Activated T-cell treated with anti-CD3 and anti-CD28 coated beads for 4 hours (primary cell): Measurements from ENCODE around the gene DNM3.

Experiments
- DNase-seq: peaks from one replicate; pipeline ENCODE4 v3.0.0-alpha.2; 2020

The DNM3 gene

DNA sequence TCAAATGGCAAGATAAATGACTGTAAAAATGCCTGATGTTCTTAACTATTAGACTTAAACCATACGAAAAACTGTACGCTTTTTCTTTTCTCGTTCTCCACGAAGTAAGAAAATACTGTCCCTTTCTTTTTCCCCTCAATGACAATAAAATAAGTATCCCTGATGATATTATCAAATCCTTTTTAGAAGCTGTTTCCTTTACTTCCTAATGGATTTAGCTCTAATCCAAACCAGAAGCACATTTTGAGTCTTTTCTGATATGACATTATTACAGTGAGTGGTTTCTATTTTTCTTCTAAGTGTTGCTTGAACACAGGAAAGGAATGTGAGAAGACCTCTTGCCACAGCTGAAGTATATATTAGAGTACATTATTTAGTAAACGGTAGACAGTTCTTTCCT is 32.4 kb downstream of the DNM3 start:
- DNase-seq, result no peak

DNA sequence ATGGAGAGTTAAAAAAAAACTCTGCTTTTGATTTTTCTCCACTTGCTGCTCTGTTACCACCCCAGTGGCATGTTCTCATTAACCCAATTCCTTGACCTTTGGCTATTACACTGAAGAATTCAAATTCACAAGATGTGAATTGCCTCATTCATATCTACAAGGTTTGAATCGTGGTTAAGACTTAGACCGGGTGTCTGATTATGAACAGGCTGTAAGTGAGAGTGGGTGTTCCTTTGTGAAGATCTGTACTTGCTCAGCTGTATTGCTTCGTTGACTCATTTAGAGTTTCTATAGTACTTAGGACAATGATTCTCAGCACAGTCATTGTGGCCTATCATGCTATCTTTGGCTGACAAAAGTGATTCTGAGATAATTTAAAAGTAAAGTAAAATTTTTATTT is 36.4 kb downstream of the DNM3 start:
- DNase-seq, result no peak

DNA sequence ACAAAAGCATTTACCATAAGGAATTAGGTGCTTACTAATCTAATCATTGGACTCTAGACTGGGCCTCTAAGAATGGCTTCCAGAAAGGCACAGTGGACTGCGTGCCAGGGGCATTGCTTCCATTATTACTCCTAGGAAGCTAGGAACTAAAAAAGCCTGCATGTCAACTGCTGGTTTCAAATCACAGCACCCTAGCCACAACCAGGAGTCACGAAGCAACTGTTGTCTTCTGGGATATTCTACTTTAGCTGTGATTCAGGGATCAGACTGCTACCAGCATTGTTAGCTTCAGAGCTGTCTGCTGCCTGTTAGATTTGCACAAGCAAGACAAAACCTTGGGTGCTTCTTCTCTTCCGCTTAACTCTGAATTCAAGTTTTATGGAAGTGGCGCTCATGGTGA is 38.3 kb downstream of the DNM3 start:
- DNase-seq, result no peak

DNA sequence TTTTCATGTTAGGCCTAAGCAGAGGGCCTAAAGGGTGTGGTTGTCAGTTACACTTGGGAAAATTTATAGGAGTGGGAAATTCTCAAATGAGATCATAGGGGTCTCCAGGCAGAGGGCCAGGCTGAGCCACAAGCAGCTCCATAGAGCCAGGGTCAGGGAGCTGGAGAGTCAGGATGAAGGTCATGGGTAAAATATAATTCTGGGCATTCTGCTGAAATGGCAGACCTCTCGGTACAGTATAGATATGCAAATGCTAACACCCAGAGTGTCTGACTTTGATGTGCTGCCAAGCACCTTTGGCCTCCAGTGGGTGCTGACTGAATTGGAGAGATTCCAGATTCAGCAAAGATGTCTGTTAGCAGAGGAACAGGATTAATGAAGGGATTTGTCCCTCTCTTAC is 40.1 kb downstream of the DNM3 start:
- DNase-seq, result no peak

DNA sequence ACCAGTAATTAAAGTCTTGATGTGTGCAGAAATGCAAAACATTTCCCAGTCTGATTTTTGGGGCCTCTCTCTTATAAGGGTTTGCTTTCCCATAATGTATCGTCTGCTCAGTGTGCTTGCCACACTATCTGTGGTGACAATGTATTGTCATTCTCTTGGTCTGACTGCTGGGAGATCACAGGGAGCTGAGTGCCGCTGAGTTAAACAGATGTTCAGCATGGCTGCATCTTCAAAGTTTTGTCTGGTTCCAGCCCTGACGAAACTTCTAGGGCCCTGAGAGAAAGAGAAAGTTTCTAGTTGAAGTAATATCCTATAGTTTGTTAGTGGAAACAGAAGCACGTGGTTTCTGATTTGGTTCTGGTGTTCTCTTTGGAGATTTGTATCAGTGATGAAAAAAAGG is 42.6 kb downstream of the DNM3 start:
- no peak for DNase-seq

DNA sequence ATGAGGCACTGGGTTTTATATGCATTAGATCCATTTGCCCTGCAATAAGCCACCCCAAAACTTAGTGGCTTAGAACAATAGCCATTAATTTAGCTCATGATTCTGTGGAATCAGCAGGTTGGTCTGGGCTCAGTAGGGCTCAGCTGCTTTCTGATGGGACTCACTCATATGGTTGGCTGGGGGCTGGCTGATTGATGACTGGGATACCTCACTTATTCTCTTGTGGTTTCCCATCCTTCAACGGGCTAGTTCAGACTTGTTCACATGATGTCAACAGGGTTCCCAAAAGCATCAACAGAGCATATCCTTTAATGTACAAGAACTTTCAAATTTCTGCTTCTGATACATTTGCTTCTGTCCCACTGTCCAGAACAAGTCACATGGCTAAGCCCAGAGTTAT is 43.2 kb downstream of the DNM3 start:
- no peak for DNase-seq

DNA sequence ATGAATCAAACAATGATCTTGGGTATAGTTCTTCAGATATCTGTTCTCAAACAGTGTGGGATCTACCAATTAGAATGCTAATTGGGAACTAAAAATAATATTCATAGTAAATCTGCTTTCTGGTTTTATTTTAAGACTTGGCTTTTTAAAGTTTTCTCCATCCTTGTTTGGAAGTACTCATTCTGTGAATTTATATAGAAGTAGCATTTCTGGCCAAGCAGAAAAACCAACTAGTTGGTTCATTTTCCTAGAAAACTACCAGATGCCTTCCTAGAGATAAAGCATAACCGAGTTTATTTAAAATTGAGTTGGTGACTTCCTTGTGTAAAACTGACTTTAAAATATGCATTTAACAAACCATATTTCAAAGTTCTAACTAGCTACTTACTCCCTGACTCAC is 48.8 kb downstream of the DNM3 start:
- no peak for DNase-seq

DNA sequence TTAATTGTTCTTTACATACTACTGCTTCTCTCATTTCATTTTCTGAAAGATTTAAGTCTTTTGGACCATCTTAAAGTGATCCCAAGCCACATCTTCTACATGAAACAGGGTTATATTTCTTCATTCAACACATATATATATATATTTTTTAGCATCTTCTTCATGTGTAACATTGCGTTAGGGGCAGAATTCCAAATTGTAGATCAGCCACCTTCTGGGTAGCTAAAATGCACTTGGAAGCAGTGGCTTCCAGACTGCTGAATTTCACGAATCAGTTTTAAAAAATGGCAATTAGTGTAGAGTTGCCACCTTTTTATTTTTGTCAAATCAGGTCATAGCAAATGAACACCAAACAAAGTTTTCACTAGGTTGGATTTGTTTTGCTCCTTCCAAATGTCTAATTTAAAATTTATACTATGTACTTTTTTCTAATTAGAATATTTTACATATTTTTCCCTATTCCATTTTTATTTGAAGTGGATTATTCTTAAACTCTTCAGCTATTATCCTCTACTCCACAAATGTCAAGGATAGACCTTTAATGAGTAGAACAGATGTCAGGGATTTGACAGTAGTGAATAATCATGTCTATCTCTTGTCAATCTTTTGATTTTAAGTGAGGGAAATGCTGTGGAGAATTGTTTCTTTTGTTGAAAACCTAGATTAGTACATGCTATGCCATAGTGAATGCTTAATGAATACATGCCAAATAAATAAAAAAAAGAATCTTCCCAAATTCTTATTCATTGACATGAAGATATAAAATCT is 55.8 kb downstream of the DNM3 start:
- no peak for DNase-seq

GRCh38 chr1:171898941-171899340 is 57.6 kb downstream of the DNM3 start:
- DNase-seq, result no peak

DNA sequence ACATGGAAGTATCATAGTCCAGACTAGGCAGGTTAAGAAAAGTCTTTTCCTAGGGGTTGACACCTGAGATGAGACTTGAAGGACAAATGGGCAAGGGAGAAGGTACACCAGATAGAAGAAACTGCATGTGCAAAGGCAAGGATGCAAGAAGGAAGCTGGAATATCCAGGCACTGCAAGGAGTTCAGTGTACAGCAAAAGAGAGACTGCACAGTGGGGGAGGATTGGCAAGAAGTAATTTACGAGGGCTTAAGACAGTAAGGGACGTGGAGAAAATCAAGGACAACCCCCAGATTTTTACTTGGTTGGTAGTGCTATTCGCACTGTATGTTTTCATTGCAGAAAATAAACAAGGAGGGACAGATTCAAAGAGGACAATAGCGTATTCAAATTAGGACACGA is 58.5 kb downstream of the DNM3 start:
- DNase-seq, result no peak

DNA sequence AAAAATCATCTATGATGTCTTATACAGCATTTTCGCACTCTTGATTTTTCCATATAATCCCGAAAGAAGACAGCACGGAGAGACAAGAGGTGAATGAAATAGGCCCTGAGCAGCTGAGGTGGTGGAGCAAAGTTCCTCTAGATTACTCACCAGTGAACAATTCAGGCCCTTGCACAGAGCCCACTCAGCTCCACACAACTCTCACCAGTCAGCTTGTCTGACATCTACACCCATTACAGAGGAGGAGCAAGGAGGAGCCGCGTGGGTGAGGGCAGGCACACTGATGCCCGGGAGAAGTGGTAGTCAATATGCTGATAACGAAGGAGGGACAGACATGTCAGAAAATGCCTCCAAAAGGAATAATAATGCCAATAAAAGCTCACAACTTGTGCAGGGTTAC is 59.9 kb downstream of the DNM3 start:
- DNase-seq, result no peak

DNA sequence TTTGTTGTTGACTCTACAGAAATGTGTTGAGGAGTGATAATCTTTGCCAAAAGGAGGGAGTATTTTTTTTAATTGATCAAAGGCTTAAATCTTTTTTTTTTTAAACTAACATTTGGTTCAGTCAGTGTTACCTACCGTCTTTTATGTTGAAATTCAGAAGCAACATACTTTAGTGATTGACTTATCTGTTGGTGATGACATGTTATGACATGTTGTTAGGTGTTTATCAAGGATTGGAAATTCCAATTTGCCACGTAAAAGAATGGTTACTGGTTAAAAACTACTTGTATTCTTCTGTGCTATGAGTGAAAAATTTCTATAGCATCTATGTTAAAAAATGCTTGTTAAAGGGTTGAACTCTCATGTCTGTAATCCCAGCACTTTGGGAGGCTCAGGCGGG is 61.2 kb downstream of the DNM3 start:
- no peak for DNase-seq

GRCh38 chr1:171904778-171905450 is 63.6 kb downstream of the DNM3 start:
- DNase-seq, result no peak

GRCh38 chr1:171909711-171910110 is 68.4 kb downstream of the DNM3 start:
- no peak for DNase-seq

DNA sequence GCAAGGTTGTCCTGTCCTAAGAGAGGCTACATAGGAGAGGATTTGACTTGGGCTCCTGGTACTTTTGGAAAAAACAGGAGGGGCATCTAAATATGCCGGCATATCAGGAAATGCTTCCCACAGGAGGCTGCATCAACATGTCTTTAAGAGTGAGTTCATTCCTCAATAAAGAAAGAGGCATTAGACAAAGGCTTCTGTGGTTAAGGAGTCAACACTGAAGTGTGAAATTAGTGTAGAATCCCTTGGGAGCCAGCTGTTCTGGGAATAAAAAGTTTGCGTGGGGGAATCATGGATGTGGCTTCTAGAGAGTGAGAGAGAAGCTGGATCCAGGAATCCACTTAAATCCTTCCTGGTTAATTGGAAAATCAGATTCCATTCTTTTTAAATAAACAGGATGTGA is 69.5 kb downstream of the DNM3 start:
- no peak for DNase-seq

GRCh38 chr1:171911506-171911905 is 70.2 kb downstream of the DNM3 start:
- no peak for DNase-seq

DNA sequence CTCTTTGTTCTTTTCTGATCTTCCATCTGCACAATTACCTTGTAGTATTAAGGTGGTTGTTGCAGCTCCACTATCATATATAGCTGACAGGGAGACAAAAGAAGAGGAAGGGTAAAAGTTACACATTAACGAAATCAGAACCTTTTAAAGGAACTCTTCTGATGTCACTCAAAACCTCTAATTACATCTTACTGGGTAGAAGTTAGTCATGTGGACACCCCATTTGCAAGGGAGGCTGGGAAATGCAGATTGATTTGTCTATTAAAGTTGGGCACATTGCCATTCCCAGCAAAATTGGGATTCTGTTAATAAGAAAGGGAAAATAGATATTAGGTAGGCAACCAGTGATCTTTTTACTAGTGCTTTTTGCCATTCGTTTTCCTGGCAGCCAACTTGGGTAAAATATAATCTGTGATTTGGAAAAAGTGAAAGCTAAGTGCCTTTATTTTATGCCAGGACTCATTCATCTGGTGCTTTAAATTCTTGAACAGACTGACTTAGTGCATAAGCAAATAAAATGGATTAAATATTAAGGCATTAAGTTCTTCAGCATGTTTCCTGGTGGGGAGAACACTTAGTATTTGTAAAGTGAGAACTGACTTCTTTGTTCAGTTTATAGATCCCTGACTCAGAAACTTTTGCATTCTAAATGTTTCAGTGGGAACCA is 71.3 kb downstream of the DNM3 start:
- no peak for DNase-seq

- no peak for DNase-seq
Measured at GRCh38 chr1:171913385-171913784, 72.1 kb downstream of the DNM3 start.

- DNase-seq, result no peak
Measured at GRCh38 chr1:171916315-171916771, 75.0 kb downstream of the DNM3 start.

- no peak for DNase-seq
Measured at GRCh38 chr1:171917331-171917730, 76.0 kb downstream of the DNM3 start.

DNA sequence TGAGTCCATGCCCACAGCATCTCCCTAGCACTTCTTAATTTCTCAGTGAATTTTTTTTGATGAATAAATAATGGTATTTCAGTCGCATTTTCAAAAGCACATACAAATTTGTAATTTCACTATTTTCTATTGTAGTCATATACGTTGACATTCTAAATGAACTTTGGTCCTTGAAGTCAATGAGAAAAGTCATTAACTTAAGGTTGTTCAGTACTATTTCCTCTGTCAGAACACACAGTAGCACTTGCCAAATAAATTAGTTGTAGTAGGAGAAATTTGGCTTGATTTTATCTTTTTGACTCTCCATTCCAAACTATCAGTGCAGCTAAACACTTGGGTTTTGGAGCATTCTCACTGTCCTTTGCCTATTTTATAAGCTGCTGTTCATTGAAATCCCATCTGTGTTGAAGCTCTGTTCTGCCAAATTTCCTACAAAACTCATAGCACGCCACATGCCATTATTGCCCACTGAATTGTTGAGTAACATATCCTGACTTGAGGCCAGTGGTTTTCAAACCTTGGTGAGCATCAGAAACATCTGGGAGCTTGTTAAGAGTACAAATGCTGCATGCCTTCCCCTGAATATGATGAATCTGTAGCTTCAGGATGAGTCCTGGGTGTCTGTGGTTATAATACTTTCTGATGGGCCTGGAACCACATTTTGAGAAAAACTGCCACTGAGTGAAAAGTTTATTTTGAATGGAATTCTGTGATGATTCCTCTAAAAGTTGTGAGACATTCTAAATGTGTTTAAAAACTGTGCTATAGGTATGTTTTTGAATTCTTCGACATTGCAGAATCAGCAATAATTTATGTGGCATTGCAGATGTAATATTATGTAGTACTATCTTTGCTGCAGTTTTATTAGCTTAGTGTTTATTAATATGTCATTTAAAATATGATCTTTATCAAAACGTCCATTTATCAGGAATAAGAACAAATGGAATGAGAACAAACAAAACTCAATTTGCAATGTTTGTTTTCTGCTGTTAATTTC is 78.9 kb downstream of the DNM3 start:
- DNase-seq, result no peak

DNA sequence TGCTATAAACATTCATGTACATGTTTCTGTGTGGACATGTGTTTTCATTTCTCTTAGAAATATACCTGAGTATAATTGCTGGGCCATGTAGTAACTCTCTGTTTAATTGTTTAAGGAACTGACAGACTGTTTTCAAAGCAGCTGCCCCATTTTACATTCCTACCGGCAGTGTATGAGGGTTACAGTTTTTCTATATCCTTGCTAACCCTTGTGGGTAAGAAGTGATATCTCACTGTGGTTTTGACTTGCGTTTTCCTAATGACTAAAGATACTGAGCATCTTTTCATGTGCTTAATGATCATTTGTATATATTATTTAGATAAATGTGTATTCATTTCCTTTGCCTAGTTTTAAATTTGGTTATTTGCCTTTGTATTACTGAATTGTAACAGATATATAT is 81.7 kb downstream of the DNM3 start:
- DNase-seq, result no peak

DNA sequence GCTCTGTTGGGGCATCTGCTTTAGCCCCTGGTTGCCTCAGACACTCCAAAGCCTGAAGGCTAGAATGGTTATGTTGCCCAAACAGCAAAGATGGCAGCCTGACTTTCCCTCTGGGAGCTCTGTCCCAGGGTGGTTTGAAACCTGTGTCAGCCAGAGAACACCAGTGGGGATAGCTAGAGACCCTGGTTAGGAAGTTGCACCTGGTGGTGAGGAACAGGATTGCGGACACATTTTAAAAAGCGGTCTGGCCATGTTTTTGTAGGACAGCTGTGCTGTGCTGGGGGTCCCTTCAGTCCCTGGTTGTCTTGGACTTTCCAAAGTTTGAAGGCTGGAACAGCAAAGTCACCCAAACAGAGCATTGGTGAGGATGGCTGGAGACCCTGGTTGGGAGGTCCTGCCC is 87.8 kb downstream of the DNM3 start:
- no peak for DNase-seq
